ENCODE results near the gene KRT80.

KRT80 gene

DNA sequence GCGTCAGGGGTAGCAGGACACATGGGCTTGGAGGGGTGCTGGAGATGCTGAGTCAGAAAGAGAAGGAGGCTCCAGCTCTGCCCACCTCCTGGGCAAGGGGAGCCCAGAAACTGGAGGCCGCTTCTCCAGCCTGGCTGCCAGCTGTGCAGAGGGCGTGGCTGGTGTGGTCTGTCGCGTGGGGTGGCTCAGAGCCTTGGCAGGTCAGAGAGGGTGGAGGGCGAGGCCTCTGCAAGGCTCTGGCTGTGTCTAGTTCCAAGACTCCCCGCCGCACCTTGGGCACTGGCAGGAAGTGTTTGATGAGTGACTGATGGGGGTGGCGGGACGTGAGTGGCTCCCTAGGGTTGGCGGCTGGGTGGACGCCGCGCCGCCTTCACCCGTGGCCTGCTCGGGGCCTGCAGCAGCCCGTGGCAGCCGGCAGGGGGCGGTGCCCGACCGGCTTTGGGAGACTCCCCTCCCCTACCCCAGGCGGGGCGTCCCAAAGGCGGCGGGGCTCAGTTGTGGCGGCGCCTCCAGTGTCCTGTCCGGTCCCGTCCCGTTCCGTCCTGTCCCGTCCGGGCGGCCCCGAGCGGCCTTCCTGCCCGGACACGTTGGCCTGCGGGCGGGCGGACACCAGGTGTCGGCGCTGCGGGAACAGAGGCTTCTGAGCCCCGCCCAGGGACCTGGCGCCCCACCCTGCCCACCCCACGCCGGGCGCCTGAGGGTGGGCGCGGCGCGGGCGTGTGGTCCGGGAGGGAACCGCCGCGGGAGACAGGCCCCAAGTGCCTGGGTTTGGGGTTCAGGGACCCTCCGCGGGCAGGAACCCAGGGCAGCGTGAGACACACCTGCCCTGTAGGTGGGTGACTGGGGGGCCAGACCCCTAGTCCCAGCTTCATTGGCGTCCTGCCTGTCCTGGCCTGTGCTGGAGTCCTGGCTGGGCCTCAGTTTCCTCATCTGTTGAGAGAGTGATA, 39.7 kb downstream of the KRT80 start:
- DNase-seq, result peak; percentile 58

DNA sequence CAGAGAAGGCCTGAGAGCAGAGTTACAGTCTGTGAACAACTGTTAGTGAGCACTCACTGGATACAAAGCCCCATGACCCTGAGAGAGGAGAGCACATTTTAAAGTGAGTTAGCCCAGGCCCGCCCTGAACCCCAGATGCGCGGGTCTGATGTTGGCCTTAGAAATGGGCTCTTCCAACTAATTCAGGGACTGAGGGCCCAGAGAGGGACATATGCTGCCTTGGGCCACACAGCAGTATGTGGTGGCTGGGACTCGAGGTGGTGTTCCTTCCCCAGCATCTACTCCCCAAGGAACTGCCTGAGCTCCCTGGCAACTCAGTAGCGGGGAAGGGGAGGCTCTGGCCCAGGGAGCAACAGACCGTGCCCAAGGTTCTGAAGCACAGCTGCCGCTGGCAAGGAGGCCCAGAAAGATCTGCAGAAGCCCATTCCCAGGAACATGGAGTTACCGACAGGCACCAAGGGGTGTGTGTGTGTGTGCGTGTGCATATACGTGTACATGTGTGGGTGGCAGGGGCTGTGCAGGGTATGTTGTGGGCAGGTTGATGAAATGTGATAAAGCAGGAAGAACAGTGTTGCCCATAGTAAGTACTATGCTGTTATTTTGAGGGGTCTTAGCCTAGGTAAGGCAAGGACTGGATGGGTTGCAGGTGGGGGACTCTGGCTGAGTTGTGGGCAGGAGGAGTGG, 40.5 kb downstream of the KRT80 start:
- no peak for DNase-seq

DNA sequence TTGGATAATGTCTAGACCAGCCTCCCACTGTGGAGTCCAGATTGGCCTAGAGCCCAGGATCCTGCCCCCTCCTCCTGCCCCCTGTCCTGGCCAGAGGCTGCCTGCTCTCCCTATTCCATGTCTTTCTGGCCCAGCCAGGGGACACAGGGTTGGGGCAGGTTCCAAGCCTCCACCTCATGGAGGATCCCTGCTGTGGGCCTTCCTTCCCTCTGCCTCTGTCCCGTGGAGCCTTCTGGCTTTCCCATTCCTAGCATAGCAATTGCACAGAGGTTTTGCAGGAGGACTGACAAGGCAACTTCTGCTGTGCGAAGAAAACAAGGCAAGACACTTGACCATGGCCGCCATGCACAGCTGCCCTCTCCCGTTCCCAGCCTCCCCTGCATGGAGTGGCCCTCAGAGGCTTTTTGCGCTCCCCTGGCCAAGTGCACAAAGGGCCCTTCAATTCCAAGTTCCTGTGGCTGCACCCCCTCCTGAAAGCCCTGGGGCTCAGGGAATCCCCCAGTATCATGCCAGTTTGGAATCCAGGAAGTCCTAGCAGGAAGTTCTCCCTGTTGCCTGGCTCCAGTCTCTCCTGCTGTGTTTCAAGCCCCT, 42.1 kb downstream of the KRT80 start:
- DNase-seq, result no peak

DNA sequence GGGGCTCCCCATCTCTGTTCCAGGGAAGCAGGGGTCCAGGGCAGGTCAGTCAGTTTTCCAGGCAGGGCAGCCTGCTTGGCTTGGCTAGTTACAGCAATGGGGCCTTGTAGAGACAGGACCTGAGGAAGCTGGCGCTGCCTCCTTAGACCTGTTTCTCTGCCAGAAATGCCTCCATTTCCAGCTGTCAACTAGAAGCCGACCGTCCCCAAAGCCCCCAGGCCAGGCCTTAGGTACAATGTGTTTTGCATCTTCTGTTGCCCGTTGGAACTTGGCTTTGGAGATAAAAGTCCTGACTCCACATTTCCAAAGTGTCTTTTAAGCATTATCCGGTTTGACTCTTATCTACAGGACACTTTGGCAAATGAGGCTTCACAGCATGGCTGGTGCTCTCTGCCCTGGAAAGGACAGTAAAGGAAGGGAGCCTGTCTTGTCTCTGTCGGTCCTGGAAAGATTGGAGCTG, 42.6 kb downstream of the KRT80 start:
- DNase-seq, result no peak

DNA sequence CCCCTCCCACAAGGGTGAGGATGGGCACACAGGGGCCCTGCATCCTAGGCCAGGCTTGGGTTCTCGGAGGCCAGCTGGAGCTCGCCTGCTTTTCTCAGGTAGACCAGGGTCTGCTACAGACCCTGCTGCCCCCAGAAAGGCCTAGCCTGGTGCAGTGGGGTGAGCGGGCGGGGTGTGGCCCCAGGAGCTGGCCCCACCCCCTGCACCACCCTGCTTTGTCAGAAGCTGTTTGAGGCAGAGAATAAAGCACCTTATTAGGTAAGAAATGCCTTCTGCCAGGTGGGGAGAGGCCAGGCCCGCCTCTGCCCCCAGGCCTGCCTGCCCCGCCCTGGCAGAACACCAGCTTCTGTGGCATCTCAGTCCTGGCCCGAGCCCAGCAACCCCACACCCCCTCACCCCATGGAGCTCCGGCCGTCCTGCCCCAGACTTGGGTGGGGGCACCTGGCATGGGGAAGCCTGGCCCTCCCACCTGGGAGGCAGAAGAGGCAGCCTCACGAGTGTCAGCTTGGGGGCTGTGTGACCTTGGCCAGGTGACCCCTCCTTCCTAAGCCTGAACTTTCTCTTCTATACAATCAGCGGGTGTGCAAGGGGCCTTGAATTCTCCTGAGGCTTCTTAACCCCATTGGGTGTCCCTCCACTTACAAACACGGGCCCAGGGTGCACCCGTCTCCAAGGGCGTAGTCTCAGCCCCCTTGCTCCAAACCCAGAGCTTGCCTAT, 43.2 kb downstream of the KRT80 start:
- no peak for DNase-seq

DNA sequence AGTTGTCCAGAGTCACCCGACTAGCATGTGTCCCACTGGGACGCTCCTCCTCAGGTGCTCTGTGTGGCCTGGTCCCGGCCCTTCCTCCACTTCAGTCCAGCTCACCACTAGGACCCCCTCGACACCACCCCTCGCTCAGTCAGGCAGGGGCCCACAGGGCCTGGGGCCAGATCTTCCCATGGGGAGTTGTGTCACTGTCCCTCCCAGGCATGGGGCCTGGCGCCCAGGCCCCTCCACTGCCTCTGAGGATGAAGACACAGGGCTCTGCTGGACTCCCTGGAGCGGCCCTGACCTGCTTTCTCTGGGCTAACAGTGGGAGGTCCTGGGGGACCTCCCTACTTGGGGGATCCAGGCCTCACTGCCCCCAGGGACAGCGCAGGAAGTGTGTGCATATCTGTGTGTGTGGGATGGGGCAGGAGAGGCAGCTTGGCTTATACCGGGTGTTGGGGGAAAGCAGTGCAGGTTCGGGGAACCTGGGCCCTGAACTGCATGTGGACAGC, 43.8 kb downstream of the KRT80 start:
- DNase-seq, result no peak

DNA sequence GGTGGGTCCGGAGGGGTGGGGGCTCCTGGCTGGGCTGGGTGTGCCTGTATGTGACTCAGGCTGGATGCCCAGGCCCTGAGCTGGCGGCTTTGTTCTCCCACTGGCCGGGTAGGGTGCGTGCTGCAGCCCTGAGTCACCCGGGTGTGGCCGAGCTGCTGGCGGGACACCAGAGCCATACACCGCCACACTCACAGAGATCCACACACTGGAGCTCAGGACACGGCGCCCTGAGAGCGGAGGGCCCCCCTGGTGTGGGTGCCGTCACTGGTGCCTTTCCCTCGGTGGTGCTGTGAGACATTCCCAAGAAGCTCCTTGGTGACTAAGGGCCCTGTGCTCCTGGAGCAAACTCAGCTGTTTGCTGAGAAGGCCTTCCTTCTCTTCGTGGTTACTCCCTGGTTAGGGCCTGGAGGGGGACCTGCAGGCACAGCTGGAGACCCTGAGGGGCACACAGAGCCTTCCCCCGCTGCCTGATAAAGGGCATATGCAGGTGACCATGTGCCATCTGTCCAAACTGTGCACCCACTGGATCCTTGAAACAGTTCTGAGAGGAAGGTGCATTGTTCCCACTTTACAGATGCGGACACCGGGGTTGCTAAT, 44.3 kb downstream of the KRT80 start:
- no peak for DNase-seq

DNA sequence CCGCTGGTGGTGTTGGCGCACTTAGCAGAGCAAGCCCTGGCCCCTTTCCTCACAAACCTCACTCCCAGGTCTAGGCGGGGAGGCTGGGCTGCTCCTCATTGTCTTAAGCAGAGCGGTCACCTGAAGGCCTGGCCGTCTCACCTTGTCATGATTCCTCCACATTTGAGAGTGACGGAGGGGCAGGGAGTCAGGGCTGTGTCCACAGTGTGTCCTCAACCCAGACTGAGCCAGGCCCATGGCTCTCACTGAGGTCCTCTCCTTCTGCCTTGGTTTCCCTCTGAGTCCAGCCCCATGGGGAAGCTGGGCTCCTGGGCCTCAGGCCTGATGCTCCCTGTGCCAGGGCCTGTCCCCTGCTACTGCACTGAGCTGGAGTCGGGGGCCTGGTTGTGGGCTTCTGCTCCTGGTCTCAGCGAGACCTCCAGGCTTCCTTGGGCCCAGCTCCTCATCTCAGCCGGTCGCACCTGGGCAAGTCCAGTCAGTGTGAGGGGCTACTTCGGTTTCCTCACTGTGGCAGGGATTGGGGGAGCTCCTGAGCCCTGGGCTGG, 44.9 kb downstream of the KRT80 start:
- no peak for DNase-seq

DNA sequence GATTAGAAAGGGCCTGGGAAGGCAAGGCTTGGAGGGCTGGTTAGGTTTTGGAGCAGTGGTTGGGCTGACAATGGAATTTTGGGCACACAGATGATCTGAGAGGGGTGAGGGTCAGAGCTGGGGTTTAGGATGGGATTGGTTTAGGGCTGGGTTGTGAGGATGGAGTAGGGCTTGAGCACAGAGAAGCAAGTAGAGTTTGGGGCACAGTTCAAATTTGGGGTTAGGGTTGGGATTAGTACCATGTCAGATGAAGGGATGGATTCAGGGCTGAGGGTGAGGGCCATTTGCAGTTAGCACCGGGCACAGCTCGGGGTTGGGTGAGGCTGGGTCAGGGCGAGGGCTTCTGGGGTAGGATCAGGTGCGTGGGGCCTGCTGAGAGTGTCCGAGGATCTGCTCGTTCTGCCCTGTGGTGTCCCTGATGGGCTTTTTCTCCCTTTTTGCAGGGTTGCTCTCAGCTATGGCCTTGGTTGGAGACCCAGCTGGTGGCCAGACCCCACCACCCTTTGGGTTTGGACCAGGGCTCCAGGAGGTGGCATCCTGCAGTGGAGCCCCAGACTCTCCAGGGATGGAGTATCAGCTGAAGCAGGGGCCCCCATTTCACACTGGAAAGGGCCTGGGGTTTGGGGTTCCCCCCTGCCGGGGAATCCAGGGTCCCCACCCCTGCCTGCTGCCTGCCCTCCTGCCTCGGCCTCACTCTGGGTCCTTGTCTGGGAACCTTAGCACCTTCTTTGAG, 45.6 kb downstream of the KRT80 start:
- DNase-seq, result no peak

DNA sequence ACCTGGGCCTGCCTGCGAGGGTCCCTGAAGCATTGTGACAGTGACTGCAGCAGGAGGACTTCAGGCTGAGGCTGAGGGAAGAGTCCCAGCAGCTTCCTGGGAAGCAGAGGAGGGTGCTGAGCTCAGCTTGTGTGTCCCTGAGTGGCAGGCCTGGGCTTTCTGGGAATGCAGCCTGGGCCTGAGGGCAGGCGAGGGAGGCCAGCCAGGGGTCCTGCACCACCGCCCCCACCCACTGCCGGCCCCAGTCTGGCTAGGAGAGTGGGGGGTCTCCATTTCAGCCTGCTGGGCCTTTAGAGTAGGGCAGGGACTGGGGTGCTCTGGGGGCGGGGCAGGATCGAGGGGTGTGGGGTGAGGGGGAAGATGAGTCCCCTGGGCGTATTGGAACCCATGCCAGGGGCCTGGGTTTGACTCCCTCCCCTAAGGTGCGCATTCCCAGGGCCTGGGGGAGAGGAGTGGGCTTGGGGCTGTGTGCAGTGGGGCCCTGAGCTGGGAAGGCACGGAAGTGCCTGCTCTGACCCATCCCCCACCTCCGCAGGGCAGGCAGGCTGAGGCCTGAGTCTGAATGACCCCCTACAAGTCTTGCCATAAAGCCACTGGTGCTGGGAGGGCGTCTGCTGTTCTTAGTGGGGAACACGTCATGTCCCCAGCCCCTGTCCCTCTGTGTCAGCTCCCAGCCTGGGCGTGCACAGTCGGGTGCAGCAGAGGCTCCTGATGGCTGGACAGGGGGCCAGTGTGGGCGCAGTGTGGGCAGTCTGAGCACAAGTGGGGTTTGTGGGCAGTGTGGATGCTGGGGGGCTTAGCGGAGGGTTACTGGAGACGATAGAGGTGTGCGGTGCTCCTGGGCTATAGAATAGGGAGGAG, 46.4 kb downstream of the KRT80 start:
- DNase-seq, result no peak

DNA sequence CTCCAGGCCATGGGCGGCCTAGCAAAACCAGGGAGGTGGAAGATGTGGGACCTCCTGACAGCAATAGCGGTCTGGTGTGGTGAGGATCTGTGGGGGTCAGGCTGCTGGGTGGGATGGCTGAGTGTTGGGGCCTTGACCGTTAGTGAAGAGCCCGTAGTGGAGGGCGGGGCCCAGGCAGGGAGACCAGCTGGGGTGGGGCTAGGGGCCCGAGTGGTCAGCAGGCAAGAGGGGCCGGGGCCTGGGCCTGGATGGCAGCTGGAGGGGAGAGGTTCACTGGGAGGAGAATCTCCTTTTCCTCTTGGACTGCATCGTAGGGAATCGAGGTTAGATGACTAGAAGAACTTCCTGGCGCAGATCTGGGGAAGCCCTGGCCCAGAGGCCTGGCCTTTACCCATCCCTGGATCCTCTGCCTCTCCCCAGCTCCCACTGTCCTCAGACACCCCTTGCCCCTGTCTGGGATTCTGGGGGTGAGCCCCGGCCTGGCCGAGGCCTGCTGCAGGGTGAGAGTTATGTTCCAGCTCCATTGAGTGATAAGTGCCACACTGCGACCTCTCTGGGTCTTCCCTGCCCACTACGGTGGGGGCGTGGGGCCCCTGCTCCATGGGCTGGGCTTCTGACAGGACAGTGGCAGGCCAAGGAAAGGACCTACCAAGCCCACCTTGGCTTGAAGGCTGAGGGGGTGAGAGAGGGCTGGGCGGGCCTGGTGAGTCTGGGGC, 47.1 kb downstream of the KRT80 start:
- no peak for DNase-seq

DNA sequence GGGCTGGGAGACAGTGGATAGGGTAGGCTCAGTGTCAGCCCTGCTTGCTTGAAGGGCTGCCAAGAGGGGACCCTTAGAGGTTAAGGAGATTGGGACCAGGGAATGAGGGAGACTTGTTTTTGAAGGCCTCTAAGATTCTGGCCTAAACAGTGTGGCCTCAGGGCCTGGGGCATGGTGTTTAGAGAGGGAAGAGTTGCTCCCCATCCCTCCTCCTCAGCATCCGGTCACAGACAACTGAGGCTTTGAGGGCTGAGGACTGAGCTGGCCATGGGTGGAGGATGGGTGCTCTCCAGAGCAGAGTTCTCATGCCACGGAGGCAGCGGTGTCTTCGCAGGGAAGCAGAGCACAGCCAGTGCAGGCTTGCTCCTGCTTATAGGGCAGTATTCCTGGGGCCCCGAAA, 49.4 kb downstream of the KRT80 start:
- DNase-seq, result no peak

DNA sequence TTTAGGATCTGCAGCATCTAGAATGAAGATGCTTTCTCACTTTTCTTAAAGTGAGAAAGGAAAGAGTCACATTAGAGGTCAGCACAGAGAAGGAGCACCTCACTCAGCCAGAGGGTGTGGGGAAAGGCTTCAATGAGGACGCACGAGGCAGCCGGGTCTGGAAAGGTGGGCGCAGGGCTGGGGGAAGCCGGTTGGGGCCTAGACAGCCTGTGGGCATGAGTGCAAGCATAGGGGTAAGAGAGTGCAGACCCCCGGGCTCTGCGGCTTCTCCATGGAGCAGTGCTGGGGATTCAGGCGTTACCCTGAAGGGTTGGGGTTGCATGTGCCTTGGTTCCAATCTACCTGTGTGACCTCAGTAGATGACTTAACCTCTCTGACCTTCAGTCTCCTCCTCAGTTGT, 49.9 kb downstream of the KRT80 start:
- DNase-seq, result no peak

DNA sequence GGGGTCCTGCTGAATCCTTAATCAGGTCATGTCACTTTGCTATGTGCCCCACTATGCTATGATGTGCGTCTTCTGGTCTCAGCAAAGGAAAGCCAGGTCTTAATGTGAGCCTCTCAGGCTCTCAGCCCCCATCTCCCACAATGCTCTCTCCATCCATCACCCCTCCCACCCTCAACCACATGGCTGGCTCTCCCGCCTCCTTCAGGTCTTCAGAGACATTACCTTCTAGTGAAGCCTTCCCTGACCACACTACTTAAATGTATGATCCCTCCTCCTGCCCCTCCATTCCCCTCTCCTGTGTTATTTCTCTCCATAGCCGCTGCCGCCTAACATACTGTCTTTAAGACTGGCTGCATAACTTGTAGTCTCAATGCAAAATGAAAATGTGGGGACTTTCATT, 50.5 kb downstream of the KRT80 start:
- DNase-seq, result no peak

DNA sequence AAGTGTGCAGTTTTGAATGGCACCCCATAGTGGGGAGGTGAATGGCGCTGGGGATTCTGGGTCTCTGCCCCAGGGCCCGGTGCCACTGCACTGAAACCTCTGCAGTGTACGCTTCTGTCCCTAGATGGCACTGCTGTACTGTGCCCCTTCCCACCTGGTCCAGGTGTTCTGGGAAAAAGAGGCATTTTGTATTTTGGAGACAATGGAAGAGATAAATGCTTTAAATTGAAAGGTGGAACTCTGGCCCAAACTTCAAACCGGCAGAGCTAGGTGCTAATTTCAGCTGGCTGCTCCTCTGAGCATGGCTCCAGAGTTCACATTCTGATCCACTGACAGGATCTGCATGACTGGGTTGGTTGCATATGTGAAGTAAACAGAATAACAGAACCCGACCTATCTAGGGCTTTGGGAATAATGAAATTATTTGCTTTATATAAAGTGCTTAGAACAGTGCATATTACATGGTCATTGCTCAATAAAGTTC, 52.2 kb downstream of the KRT80 start:
- DNase-seq, result peak; percentile 36

DNA sequence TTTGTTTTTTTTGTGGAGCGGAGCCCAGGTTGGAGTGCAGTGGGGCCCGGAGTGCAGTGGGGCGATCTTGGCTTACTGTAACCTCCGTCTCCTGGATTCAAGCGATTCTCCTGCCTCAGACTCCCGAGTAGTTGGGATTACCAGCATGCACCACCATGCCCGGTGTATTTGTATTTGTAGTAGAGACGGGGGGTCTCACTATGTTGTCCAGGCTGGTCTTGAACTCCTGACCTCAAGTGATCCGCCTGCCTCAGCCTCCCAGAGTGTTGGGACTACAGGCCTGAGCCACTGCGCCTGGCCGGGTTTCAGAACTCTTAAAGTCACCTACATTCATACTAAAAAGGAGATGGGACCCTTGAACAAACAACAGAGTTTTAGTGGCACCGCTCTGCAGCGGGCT, 52.7 kb downstream of the KRT80 start:
- no peak for DNase-seq

DNA sequence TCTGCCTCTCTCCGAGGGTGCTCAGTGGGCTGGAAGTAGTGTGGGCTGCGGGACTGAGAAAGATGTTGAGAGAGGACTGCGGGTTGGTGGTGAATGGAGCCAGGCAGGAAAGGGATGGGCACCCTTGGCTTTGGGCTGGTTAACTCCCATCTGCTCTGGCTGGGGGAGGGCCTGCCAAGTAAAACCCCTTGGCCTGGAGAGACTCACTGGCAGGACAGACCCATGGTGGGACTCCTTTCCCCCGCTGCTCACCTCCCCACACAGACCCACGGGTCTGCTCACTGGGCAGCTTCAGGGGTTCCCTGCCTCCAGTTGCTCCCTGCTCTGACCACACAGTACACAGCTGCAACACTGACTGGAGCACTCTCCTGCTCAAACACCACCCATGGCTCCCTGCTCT, 54.1 kb downstream of the KRT80 start:
- no peak for DNase-seq

DNA sequence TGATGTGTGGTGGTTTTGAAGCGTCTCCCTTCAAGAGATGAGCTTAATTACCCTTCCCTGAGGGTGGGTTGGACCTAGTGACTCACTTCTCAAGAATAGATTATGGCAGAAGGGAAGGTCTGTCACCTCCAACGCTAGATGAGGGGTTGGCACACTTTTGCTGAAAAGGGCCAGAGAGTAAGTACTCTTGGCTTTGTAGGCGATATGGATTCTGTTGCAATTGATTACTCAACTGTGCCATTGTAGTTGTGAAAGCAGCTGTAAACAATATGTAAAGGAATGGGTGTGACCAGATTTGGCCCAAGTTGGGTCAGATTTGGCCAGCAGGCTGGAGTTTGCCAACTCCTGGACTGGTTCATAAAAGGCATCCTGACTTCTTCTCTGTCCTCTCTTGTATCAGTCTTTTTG, 59.1 kb downstream of the KRT80 start:
- no peak for DNase-seq

DNA sequence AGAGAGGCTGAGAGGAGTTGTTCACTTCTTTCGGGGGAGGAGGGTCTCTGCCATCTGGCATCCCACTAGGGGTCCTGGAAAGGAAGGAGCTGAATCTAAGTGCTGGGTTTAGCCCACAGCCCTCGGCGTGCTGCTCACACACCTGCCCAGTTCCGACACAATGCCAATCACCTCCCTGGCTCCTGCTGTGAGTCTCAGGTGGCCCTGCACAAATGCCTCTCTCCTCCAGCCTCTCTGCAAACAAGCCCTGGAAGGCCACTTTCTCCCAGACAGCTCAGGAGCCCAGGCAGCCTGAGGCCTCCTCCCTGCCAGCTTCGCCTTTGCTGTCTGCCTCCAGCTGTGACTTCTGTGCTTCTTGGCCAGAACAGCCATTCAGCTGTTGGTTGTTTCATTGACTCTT, 61.1 kb downstream of the KRT80 start:
- no peak for DNase-seq
